HG03196 (cell line): ENCODE data around the gene RNASEH2B.

ENCODE experiments used
- ATAC-seq: cut with Tn5 transposase; IDR thresholded peaks from one replicate; pipeline ENCODE4 v1.9.1; 2021; ENCODE audit not compliant: unreplicated experiment

RNASEH2B gene

DNA sequence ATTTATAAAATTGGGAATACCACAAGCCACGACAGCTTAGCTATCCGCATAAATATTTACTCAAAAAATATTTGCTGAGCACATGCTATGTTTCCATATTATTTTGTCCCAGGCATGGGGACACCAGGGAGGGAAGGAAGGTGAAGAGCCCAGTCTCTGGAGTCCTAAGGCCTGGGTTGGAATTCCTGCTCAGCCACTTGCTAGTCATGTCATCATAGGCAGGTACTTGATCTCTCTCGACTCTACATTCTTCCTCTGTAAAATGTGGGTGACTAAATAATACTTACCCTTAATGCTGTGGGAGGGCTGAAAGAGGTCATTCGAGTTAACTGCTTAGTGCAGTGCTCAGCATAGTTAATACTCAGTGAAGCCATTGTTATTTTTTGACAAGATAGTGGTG lies 4.3 kb upstream of the RNASEH2B start:
- ATAC-seq = no peak

DNA sequence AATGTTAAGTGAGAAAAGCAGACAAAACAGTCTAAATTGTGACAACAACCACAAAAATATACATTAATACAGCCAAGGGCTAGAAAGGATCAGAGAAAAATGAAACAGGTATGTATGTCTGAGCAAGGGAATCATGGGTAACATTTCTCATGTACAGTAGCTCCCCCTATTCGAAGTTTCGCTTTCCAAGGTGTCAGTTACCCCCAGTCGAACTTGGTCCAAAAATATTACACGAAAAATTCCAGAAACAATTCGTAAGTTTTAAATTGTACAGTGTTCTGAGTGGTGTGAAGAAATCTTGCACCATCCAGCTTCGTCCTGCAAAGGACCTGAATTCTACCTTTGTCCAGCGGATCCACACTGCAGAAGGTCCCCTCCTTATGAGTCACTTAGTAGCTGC lies 1.8 kb upstream of the RNASEH2B start:
- ATAC-seq = no peak

DNA sequence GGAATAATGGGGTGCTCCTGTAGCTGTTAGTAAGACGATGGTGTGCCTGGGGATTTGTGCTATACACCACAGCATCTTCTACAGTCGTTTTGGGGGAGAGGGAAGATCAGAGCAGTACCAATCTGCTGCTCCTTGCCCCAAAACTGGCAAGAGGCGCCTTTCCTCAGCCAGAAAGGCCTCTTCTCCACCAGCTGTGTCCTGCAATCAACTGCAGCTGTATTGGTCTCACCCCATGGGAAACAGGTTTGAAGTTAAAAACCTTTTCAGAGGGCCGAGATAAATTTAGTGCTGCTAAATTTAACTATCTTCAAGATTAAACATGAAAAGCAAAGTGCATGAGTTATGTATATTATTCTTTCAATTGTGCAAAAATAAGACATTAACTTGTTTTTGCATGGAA lies 1.2 kb upstream of the RNASEH2B start:
- ATAC-seq = no peak

DNA sequence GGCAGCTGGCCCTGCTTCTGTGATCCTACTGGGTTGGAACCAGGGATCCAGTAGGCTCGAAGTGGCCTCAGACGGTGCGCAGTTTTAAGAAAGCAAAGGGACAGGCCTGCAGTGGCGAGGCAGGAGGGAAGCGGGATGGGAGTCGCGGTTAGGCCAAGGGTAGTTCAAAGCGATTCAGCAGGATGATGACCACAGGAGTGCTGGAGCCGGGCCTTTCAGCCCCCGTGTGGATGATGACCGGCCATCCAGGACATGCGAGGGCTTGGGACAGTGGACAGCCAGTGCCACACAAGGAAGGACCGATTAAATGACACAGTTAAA lies 854 bp downstream of the RNASEH2B start:
- no peak for ATAC-seq

DNA sequence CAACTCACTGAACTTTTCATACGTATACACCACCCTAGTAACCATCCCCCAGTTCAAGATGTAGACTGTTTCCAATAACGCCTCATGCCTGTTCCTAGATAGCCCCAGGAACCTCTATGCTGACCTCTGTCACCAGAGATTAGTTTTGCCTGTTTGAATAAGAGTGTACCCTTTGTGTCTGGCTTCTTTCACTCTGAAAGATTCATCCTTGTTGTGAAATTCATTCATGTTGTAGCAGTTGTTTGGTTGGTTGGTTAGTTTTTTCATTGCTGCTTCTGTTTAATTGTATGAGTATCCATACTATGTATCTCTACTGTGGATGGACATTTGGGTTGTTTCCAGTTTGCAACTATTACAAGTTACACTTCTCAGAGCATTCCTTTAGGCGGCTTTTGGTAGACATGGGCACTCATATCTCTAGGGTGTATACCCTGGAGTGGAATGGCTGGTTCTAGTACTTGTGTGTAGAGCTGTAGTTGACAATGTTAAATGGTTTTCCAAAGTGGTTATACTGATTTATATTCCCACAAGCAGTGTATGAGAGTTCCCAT lies 1.6 kb downstream of the RNASEH2B start:
- ATAC-seq = no peak

DNA sequence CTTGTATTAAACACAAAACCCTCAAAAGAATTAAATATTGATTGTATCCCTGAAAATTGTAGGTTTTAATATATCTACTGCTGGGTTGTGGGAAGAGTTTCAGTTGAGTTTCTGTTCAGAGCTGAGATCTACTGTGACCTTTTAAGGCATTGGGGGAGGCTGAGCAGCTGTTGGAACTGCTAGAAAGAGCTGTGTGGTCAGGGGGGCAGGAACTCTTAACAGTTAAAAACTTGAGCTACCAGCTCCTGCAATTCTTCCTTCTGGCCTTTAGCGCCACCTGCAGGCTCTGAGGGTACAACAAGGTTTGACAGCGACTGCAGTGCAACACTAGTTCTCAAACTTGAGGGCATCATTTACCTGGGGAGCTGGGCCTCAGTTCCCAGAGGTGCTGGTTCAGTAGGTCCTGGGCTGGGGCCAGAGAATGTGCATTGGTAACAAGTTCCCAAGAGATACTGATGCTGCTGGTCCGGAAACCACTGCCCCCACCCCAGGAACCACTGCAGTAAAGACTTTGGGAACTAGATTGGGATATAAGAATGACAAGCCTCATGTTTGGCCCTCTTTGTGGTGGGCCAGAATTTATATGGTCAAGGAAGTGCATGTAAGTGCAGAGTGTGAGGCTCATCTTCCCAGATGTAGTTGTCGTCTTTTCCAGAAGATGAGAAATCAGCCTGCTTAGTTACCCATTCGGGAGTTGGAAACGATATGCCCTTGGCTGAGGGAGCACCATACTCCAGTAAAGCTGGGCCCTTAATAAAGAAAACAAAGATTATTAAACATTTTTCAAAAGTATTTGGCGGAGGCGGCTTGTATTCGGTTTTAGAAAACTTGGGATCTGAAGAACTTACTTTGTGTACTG lies 2.6 kb downstream of the RNASEH2B start:
- ATAC-seq = peak; percentile 52

DNA sequence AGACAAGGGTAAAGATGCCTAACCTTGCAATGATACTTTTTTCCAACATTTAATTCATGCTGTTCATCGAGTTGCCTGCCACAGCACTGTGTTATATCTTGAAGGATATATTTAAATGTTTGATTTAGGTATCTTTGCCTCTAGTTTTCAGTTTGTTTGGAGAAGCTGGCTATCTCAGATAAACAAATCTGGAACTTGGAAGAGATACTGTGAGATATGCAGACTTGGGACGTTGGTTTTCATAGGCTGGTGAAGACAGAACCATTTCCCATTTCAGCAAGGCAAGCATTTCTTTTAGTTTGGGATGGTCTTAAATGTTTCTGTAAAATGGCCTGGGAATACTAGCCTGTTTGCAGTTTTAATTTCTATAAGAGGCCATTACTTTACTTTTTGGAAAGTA lies 3.3 kb downstream of the RNASEH2B start:
- ATAC-seq = no peak

DNA sequence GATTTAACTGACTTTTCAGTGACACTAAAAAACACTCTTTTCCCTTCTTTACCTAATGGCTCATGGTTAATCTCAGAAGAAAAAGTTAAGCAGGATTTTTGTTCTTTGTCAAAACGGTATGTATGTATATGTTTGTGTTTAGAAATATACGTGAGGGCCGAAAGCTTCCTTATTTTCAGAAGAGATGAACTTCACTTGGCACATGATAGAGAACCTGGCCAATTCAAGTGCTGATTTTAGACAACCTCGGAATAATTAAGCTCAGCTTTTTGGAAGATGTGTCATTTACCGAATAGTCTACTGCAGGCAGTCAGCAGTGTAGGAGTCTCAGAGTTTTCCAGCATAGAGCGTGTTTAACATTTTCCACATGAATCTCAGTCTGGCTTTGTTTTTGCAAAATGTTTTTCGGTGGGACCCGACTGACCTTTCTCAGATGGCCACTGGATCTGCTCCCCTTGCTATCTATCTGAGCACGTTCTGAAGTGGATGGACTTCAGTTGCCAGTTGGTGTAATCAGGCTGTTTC lies 4.6 kb downstream of the RNASEH2B start:
- ATAC-seq = no peak

DNA sequence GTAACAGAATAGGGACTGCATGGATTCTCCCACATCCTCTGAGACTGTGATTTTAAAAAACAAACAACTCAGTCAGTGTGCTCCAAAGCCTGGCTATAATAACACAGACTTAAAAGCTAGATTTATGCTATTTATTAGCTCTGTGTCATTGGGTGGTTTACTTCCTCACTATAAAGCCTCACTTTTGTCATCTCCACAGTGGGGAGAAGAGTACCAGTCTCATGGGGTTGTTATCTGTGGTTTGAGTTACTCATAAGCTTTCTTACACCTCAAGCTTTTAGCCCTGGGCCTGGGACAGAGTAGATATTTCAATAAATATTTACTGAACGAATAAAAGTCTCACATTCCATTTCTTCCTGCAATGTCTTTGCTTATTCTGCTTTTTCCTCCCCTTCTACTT lies 5.3 kb downstream of the RNASEH2B start:
- ATAC-seq = peak; percentile 26

DNA sequence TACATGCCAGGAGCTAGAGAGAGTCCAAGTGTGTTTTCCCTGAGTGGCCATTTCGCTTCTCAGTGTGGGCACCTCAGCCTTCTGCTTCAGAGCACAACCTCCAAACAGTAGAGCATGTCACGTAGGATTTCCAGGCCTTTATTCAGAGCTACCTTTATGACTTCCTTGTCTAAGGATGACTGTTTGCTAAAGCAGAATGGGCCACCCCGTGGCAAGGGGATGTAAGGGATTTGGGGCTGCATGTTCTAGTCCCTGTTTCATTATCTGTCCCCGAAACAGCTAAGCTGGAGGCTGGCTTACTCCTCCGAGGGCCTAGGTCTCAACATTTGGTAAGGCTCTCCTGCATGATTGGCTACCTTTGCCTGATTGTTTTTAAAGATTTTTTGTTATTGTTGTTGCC lies 6.0 kb downstream of the RNASEH2B start:
- ATAC-seq = no peak

DNA sequence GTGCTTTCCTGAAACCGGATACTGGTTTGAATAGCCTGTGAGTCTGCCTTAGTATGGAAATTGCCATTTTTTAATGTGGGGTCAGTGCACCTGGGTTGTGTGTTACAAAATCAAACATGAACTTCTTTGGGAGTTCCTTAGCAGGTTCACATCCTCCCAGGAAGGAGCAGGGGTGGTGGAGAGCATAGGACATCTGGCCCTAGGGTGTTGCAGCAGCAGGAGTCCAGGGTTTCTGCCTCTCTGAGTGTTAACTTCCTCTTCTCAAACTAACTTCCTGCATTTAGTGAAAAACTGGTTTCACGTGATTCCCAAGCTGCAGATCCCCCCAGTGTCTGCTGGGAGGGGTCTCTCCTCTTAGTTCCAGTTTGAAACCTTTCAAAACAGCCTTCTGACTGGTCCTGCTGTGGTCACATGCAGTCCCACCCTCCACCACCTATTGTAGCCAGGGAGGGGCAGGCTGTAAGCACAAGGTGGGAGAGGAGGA lies 7.2 kb downstream of the RNASEH2B start:
- ATAC-seq = no peak

DNA sequence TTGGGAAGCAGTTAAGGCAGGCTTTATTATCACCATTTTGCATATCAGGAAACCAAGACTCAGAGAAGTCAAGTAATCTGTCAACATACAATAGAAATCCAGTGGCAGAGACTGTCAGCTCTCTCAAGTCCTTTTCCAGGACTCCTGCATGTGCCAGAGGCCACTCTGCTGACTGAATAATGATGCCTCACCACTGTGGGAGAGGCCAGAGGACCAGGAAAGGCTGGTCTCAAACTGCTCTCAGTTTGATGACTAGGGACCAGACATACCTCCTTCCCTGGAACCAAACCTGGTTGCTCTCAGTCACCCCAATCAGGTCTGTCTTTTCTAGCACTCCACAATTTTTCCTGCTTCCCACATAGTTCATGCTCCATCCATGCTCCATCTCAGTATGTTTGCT lies 8.0 kb downstream of the RNASEH2B start:
- ATAC-seq = no peak

DNA sequence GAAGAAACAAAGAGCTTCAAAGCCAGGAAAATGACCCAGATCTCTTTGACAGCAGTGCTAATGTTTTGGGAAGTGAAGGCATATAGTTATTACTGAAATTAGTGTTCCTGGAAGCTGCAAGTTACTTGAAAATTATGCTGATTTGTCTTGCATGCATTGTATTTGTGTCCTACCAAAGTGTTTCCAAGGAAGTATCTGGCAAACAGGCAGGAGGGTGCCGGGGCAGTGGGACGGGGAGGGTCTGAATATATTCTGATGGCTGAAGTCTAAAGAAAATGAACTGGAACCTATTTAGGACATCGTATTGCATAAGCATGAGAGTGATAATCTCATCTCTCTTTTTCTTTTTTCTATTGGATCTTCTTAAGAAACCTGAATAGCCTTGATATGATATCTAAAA lies 9.0 kb downstream of the RNASEH2B start:
- no peak for ATAC-seq

DNA sequence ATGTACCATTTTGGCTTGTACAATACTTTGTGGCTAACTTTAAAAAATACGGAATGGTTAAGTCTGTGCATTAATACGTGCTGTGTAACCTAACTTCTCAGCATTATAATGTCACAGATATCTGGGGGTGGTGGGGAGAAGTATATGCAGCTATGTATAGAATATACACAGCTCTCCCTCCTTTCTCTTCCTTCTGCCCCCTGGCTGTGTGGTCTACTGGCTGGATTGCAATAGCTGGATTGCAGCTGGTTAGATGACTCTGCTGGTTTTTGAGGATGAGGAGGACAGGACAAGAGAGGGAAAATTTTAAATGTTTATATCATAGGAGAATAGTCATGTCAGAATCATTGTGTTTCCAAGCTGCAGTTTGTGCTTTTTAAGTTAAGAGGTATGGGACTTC lies 9.7 kb downstream of the RNASEH2B start:
- no peak for ATAC-seq

DNA sequence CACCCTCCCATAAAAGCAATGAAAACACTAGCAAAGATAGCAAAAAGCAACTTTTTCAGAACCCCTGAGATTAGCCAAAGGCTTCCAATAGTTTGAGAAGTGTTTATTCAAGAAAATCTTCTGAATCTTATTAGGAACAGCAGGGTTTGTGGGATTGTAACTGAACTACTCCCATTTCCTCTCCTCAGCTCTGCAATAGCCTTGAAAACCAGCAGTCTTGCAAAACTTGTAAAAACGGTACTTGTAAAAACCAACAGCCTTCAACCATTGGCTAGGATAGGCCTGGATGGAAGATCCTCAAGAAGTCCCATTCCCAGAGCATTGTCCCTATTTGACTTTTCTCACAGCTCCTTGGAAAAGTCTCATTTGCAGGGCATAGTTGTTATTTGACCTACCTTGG lies 12.1 kb downstream of the RNASEH2B start:
- no peak for ATAC-seq

DNA sequence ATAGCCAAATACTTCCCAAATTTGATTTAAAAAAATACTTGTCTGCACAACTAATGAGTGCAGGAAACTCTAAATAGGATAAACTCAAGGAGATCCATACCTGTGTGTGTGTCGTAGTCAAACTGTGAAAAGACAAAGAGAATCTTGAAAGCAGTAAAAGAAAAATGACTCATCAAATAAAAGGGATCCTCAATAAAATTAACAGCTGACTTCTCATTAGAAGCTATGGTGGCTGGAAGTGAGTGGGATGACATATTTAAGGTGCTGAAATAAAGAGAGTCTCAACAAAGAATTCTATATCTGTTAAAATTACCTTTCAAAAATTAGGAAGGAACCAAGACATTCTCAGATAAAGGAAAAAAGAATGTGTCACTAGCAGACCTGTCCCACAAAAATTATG lies 13.7 kb downstream of the RNASEH2B start:
- no peak for ATAC-seq

DNA sequence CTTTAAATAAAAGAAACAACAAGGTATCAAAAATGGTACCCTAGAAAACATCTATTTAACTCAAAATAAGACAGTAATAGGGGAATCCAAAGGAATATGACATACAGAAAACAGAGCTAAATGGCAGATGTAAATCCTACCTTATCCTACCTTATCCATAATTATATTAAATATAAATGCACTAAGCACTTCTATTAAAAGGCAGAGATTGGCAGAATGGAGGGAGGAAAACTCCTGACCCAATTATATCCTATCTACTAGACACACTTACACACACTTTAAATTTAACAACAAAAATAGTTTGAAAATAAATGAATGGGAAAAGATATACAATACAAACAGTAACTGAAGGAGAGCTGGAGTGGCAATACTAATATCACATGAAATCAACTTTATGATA lies 14.4 kb downstream of the RNASEH2B start:
- ATAC-seq = no peak

DNA sequence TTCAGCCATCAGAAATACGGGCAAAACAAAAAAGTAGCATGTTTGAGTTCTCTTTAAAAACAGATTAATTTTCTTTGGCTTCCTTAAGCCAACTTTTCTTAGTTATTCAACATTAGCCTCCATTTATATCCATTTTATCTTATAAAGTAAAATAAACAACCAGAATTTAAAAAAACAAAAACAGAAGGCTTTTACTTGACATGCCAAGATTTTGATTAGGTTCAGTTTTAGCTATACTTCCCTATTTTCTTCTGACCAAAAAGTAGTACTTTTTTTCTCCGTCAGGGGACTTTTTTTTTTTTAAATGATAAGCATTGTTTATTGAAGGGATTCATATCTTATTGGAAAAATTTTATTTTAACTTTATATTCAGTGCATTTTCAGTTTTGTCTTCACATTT lies 18.1 kb downstream of the RNASEH2B start:
- ATAC-seq = no peak

DNA sequence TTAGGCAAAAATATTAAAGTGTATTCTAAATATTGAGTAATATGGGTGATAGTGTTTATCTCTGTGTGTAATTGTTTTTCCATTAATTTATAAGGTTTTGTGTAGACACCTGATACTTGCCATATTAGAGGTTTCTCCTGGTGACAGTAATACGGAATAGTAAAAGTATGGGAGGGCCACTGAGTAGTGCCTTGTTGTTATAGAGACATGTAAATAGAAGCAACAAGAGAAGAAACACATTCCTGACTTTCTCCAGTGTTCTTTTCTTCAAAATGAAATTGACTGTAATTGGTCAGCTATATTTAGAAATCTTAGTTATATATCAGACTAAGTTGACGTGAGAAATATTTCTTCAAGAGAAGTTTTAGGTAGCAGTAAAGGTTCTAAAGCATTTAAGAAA lies 18.5 kb downstream of the RNASEH2B start:
- no peak for ATAC-seq

DNA sequence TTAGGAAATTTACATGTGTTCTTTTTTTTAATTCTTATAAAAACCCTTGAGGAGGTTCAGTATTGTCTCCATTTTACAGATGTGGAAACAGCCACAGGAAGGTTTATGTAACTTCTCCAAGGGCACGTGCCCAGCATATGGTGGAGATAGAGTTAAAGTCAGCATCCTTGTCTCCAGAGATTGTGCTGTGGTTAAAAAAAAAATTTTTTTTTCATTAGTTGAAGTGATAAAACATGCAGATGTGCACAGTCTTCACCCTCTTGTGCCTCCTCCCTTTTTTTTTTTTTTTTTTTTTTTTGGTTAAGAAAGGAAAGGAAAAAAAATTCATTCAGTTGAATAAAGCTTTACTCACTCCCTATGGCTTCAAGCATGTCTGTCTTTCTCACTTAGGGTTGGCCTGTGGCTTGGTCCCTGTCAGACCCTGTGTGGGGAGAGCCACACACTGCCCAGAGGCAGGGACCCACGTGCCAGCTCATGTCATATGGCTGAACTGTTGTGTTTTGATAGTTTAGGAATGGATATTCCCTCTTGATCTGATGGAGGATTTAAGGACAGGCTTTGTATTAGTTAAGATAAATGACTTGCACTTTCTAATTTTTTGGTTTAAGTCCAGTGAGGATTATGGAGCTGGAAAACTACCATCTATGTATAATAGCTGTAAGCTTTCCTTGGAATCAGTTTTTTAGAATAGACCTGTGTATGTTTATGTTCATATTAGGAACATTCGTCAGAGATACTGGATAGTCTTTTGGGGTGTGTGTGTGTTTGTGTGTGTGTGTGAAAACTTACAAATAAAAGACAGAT lies 19.3 kb downstream of the RNASEH2B start:
- no peak for ATAC-seq

DNA sequence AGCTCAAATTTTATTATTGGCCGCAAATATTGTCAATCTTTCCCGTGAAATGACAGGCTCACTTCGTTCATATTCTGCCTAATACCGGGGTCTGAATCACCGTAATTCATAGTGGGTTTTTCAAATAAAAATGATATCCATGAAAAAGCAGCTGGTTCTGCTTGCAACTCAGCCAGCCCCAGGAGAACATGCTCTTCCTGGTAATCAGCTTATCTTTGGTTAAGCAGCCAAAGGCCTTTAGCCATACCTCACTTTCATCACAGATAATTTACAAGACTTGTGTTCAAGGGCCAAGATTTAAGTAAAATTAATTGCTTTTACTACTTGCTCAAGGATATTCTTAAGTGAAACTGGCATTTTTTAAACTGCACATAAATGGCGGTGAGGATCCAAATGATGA lies 22.5 kb downstream of the RNASEH2B start:
- no peak for ATAC-seq
